ENCODE data around the gene PLN.

DNA sequence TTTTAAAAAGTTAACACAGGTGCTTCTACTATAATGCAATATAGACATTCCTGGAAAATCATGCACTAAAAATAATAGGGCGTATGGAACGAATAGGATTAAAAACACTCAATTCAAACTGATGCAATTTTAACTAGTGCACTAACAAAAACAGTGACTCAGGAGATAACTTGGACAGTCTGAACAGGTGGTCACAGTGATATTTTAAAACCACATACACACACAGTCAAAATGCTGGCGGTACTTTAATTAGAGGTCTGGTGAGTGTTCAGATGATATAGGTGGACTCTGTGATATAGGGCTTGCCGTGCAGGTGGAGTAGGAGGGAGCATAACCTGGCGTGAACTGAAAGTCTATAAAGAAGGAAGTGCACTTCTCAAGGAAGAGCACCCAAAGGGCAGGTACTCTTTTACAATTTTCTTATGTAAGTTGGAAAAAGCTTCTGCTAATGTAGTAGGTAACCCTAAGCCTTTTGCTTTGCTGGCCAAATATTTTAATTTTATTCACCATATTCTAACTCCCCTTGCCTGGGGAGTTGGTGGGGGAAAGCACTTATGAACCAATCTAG lies 41.9 kb upstream of the PLN start:
- TF ChIP-seq, protein P1, sequence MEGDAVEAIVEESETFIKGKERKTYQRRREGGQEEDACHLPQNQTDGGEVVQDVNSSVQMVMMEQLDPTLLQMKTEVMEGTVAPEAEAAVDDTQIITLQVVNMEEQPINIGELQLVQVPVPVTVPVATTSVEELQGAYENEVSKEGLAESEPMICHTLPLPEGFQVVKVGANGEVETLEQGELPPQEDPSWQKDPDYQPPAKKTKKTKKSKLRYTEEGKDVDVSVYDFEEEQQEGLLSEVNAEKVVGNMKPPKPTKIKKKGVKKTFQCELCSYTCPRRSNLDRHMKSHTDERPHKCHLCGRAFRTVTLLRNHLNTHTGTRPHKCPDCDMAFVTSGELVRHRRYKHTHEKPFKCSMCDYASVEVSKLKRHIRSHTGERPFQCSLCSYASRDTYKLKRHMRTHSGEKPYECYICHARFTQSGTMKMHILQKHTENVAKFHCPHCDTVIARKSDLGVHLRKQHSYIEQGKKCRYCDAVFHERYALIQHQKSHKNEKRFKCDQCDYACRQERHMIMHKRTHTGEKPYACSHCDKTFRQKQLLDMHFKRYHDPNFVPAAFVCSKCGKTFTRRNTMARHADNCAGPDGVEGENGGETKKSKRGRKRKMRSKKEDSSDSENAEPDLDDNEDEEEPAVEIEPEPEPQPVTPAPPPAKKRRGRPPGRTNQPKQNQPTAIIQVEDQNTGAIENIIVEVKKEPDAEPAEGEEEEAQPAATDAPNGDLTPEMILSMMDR (IDR thresholded peaks at IDR 0.05; ENCODE audit: borderline replicate concordance, extremely low read depth, low read length, poor library complexity, severe bottlenecking), result no peak
- no peak for TF ChIP-seq EZH2 (IDR thresholded peaks at IDR 0.05; ENCODE audit: borderline replicate concordance, low read depth, low read length, severe bottlenecking)

All from DND-41 (cell line).